HG03558 (cell line): ENCODE measurements around the gene ARHGEF25.
"Not testable (repeated sequence)": the region's sequence is repeated elsewhere in the genome, so short reads cannot be mapped to it uniquely, and the experiment has no call there.

Experiments used
- ATAC-seq: cut with Tn5 transposase; IDR thresholded peaks from one replicate; pipeline ENCODE4 v1.9.1; 2021; ENCODE audit warnings: moderate number of reproducible peaks; ENCODE audit not compliant: unreplicated experiment; ENCODE audit errors: extremely low read depth

Gene ARHGEF25

DNA sequence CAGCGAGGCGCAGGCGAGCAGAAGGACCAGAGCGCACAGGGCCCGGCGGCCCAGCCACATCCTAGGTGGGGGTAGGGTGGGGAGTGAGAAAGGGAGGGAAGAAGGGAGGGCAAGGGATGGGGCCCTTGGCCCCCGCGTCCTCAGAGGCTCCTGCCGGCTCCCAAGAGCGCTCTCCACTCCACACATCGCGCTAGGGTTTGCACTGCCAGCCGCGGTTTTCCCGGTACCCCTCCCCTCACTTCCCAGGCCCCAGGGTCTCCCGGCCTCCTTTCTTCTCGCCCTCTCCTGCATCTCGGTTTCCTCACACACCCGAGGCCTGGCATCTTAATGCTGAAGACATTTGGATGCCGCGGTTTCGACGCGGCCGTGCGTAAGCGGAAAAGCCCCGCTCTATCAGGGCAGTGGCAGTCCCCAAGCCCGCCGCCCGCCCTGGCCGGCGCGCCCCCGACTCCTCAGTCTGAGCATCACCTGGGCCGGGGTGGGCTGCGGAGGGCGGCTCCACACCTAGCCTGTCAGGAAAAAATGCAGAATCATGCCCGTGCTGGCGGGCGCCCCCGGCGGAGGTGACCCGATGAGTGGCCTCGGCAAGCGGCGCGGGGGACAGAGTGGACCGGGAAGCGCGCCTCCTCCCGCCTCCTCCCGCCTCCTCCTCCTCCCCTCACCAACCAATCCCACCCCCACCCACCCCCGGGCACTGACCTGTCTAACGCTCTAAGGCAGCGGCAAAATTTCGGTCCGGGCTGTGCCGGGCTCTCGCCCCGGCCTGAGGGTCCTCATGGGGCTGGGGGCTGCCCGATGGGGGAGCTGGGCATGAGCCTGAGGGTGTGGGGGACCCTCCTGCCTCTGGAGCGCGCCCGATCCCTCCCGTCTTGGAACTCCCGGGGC is 21.1 kb downstream of the ARHGEF25 start:
- no peak for ATAC-seq

GRCh38 chr12:57632958-57633840 is 22.0 kb downstream of the ARHGEF25 start, which contains the start of gene B4GALNT1:
Gene B4GALNT1 (minus strand): TSS chr12:57633201. CDS start chr12:57632132, 1,069 bp downstream.
- ATAC-seq: no peak

DNA sequence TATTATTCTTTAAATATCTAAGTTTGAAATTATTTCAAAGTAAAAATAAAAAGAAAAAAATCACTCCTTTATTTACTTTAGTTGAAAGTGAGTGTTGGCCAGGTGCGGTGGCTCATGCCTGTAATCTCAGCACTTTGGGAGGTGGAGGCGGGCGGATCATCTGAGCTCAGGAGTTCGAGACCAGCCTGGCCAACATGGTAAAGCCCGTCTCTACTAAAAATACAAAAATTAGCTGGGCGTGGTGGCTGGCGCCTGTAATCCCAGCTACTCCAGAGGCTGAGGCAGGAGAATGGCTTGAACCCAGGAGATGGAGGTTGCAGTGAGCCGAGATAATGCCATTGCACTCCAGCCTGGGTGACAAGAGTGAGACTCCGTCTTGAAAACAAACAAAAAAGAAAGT is 25.5 kb downstream of the ARHGEF25 start:
- not testable (repeated sequence) for ATAC-seq

DNA sequence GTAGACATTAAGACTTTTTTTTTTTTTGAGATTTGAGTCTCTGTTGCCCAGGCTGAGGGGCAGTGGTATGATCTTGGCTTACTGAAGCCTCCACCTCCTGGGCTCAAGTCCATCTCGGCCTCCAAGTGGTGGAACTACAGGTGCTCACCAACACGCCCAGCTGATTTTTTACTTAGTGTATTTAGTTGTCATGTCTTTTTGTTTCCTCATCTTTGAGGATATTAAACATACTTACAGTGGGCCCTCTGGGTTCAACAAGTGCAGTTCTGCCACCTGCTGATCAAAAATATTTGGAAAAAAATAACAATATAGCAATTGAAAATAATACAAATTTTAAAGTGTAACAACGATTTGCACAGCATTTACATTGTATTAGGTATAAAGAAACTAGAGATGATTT is 26.1 kb downstream of the ARHGEF25 start:
- no peak for ATAC-seq

- no peak for ATAC-seq
Measured at GRCh38 chr12:57638096-57638495, 26.9 kb downstream of the ARHGEF25 start.

GRCh38 chr12:57640175-57641042 is 29.2 kb downstream of the ARHGEF25 start:
- no peak for ATAC-seq

DNA sequence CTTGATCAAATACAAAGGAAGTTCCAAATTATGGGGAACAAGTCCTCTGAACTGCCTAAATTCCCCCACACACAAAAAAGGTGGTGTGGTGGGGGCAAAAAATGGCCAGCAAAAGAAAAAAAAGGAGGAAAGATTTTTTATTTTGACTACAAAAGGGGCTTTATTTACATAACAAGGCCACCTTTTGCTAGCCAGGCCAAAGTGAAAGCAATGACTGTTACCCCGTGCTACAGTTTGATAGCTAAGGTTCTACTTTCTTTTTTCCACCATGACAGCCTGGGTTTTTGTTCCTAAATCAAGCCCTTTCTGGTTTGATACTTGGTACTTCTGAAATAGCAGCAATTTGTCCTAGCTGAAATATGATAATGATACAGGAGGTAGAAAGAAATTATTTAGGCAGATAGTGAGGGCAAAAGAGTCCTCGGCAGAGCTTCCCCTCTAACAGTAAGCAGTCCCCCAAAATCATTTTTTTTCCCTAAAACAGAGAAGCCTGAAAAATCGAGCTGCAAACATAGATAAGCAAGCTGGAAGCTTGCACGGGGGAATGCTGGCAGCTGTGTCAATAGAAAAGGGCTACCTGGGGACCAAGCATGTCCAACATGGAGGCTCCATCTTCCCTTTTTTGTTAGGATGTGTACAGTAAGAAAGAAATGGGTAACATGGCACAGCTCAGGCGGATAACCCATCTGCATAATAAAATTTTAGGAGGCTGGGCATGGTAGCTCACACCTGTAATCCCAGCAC is 30.6 kb downstream of the ARHGEF25 start:
- no peak for ATAC-seq

DNA sequence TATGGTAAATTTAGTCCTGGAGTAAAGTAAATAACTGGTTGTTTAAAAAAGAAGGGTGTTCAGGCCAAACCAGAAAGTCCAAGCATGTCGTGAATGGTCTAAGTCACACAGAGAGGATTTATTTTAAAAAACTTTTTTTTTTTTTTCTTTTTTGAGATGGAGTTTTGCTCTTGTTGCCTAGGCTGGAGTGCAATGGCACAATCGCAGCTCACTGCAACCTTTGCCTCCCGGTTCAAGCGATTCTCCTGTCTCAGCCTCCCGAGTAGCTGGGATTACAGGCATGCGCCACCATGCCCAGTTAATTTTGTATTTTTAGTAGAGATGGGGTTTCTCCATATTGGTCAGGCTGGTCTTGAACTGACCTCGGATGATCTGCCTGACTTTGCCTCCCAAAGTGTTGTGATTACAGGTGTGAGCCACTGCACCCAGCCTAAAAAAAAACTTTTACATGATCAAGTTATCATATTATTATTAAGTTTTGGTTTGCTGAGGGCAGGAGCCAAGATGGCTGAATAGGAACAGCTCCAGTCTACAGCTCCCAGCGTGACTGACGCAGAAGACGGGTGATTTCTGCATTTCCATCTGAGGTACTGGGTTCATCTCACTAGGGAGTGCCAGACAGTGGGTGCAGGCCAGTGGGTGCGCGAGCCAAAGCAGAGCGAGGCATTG is 34.9 kb downstream of the ARHGEF25 start:
- ATAC-seq: not testable (repeated sequence)

GRCh38 chr12:57646659-57647049 is 35.4 kb downstream of the ARHGEF25 start:
- ATAC-seq: not testable (repeated sequence)

- ATAC-seq: no peak
Measured at GRCh38 chr12:57654042-57654441, 42.8 kb downstream of the ARHGEF25 start.

- no peak for ATAC-seq
Measured at GRCh38 chr12:57655541-57656240, 44.5 kb downstream of the ARHGEF25 start.

DNA sequence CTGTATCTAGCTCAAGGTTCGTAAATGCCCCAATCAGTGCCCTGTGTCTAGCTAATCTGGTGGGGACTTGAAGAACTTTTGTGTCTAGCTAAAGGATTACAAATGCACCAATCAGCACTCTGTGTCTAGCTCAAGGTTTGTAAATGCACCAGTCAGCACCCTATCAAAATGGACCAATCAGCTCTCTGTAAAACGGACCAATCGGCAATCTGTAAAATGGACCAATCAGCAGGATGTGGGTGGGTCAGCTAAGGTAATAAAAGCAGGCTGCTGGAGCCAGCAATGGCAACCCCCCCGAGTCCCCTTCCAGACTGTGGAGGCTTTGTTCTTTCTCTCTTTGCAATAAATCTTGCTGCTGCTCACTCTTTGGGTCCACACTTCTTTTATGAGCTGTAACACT is 45.2 kb downstream of the ARHGEF25 start:
- not testable (repeated sequence) for ATAC-seq

GRCh38 chr12:57657744-57658143 is 46.5 kb downstream of the ARHGEF25 start:
- no peak for ATAC-seq

- ATAC-seq: no peak
Measured at GRCh38 chr12:57658890-57659289, 47.7 kb downstream of the ARHGEF25 start.

GRCh38 chr12:57661376-57661775 is 50.1 kb downstream of the ARHGEF25 start:
- no peak for ATAC-seq

DNA sequence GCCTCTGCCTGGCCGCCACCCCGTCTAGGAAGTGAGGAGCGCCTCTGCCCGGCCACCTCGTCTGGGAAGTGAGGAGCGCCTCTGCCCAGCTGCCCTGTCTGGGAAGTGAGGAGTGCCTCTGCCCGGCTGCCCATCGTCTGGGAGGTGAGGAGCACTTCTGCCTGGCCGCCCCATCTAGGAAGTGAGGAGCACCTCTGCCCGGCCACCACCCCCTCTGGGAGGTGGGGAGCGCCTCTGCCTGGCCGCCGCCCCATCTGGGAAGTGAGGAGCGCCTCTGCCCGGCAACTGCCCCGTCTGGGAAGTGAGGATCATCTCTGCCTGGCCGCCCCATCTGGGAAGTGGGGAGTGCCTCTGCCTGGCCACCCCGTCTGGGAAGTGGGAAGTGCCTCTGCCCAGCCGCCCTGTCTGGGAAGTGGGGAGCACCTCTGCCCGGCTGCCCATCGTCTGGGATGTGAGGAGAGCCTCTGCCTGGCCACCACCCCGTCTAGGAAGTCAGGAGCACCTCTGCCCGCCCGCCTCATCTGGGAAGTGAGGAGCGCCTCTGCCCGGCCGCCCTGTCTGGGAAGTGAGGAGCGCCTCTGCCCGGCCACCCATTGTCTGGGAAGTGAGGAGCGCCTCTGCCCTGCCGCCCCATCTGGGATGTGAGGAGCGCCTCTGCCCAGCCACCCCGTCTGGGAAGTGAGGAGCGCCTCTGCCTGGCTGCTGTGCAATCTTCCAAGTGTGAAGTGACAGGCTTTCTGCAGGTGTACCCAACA is 54.0 kb downstream of the ARHGEF25 start:
- not testable (repeated sequence) for ATAC-seq
